Measurements from ENCODE around the gene KIF16B.

The KIF16B gene

DNA sequence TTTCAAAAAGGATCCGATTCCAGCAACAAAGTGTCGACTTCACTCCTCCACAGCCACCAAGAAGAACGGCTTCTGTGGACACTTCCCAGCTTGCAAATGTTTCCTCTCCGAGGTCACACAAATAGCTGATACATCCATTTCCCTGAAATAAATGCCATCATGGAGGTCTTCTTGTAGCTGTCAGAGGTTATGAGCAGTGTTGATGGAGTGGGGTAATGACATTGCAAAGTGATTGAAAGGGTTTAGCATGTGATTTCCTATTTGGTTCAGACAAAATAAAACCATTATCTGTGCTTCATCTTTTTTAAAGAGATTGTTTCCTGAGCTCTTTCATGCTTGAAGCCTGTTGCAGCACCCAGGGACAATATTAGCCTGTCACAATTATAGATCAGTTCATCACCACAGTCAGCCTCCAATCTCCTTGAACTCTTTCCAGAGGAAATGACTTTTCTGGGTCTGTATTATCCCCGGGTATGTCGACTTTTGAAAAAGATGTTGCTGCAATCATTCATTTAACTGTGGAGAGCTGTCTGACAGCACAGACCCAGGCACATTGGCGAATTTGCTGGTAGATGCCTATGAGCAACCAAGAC, 16.9 kb upstream of the KIF16B start:
- no peak for DNase-seq (ENCODE audit: extremely low read depth, low read depth)
- TF ChIP-seq CTCF (IDR thresholded peaks at IDR 0.05; ENCODE audit: low read depth, low read length): no peak

GRCh38 chr20:16589623-16590022, 16.4 kb upstream of the KIF16B start:
- no peak for TF ChIP-seq CTCF (IDR thresholded peaks at IDR 0.05; ENCODE audit: low read depth, low read length)
- no peak for DNase-seq (ENCODE audit: extremely low read depth, low read depth)

- no peak for DNase-seq (ENCODE audit: extremely low read depth, low read depth)
- no peak for TF ChIP-seq CTCF (IDR thresholded peaks at IDR 0.05; ENCODE audit: low read depth, low read length)
Observed at GRCh38 chr20:16588241-16588640, 15.0 kb upstream of the KIF16B start.

DNA sequence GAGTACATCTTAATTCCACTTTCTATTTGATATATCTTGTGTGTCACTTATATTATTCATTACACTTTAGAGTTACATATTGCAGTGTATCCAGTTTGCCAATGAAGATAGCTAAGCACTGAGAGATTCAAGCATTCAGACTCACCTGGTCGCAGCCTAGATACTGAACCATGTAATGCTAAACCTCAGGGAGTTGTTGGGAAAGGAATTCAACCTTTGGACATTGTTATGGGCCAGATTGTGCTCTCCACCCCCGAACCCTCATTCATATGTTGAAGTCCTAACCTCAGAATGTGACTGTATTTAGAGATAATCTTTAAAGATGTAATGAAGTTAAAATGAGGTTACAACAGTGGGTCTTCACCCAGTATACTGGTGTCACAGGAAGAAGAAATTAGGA, 13.8 kb upstream of the KIF16B start:
- no peak for TF ChIP-seq CTCF (IDR thresholded peaks at IDR 0.05; ENCODE audit: low read depth, low read length)
- no peak for DNase-seq (ENCODE audit: extremely low read depth, low read depth)

DNA sequence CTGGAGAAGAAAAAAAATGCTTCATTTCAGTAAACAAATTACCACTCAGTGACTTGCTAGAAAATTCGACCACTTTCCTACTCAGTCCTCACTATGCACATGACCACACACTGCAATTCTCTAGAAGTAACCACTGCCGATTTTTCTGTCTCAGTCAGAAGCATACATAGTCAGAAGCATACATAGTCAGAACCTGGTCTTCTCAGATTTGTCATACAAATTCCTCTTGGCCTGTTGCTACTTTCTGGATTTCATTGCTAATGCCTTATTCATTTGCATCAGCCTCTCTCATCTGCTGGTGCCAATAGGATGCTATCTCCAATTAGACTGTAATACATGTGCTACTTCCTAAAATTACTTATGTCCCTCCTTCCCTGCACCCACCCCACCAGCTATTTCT, 10.2 kb upstream of the KIF16B start:
- no peak for DNase-seq (ENCODE audit: extremely low read depth, low read depth)
- no peak for TF ChIP-seq CTCF (IDR thresholded peaks at IDR 0.05; ENCODE audit: low read depth, low read length)

DNA sequence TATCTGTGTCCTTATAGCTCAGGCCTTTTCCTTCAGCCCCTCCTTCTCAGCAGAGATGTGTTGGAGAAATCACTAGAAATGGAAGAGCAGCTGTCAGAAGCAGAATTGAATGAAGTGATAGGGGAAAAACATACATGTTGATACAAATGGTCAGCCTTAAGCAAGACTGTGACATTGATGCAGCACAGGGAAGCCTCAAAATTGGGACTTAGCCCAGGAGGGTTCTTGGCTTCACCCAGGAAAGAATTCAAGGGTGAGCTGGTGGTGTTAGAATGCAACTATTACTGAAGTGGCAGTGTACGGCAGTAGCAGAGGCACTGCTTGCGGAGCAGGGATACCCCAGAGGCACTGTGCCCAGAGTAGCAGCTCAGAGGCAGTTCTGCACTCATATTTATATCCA, 8.0 kb upstream of the KIF16B start:
- no peak for TF ChIP-seq CTCF (IDR thresholded peaks at IDR 0.05; ENCODE audit: low read depth, low read length)
- DNase-seq (ENCODE audit: extremely low read depth, low read depth): no peak

- no peak for TF ChIP-seq CTCF (IDR thresholded peaks at IDR 0.05; ENCODE audit: low read depth, low read length)
- DNase-seq (ENCODE audit: extremely low read depth, low read depth): no peak
Observed at GRCh38 chr20:16580620-16581019, 7.4 kb upstream of the KIF16B start.

Measured in AG09319 (cell line).